HG02943 (cell line): ENCODE results near the gene SMPDL3A.

Experiments used
- ATAC-seq: cut with Tn5 transposase; IDR thresholded peaks from one replicate; pipeline ENCODE4 v1.9.1; 2021; ENCODE audit warnings: mild to moderate bottlenecking, low read depth, moderate library complexity; ENCODE audit not compliant: unreplicated experiment

The SMPDL3A gene

DNA sequence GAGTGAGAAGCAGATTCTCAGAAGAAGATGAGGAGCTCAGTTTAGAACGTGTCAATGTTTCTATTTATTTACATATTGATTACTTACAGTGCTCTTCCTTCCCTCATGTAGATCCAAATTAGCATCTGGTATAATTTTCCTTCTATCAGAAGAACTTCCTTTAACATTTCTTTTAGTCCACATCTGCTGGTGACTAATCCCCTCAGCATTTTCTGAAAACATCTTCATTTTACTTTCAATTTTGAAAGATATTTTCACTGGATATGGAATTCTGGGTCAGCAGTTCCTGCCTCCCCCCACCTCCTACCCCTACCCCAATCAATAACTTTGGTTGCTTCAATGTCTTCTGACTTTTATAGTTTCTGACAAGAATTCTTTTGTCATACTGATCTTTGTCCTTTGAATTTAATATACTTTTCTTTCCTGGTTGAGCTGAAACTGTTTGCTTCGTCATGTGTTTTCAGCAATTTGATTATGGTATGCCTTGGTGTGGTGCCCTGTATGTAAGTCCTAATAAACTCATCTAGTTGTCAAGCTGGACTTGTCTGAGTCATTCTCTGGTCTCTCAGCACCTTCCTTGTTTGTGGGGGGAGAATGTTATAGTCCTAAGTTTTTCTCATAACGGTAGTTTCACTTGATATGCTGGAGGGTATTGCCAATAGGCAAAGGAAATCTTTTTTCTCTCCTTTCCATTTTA, 57.0 kb downstream of the SMPDL3A start:
- no peak for ATAC-seq

DNA sequence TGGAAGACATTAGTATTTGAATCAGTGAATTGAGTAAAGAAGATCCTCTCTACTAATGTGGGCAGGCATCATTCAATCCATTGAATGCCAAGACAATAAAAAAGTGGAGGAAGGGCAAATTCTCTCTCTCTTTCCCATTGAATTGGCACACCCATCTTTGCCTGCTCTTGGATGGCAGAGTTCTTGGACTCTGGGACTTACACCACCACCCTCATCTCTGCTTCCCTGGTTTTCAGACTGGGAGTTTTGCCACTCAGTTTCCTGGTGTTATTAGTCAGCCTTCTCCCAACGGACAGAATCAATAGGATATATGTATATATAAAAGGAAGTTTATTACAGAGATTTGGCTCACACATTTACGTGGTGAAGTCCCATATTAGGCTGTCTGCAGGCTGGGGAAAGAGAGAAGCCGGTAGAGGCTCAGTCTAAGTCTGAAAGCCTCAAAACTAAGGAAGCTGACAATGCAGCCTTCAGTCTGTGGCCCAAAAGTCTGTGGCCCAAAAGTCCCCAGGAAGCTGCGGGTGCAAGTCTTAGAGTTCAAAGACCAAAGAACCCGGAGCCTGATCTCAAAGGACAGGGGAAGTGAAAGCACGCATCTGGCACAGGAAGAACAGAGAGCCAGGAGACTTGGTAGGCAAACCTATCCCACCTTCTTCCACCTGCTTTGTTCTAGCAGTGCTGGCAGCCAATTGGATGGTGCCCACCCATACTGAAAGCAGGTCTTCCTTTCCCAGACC, 64.4 kb downstream of the SMPDL3A start:
- peak; percentile 88 for ATAC-seq
